Measurements from ENCODE around the gene MEGF11.

Gene MEGF11

GRCh38 chr15:66101715-66102395, 151.7 kb downstream of the MEGF11 start:
- no peak overlapping the region for H3K4me3 ChIP-seq
- no peak for TF ChIP-seq CTCF (IDR thresholded peaks at IDR 0.05)
- H3K27ac ChIP-seq: no peak overlapping the region
- no peaks in the 10 kb centered on the region for H3K4me1 ChIP-seq
- H3K36me3 ChIP-seq: no peaks in the 10 kb centered on the region
- peaks cover 0 to 47% of the 10 kb centered on the region in 2 donors for H3K27me3 ChIP-seq
- H3K9me3 ChIP-seq: no peaks in the 10 kb centered on the region
- DNase-seq: no peak
- intact Hi-C loops (cut with DNase I; ENCODE audit: low total_unique reads): no loop called here

GRCh38 chr15:66100761-66101160, 152.8 kb downstream of the MEGF11 start:
- Histone ChIP-seq H3K4me1 (no peaks in the 10 kb centered on the region), H3K27me3 (peaks cover 0 to 37% of the 10 kb centered on the region in 2 donors), H3K4me3 (no peak overlapping the region), H3K27ac (no peak overlapping the region), H3K9me3 (no peaks in the 10 kb centered on the region), H3K36me3 (no peaks in the 10 kb centered on the region)
- no peak for DNase-seq
- intact Hi-C loops (cut with DNase I; ENCODE audit: low total_unique reads): no loop called here
- TF ChIP-seq CTCF (IDR thresholded peaks at IDR 0.05): no peak

- Histone ChIP-seq H3K36me3 (no peaks in the 10 kb centered on the region), H3K27ac (no peak overlapping the region), H3K9me3 (no peaks in the 10 kb centered on the region), H3K4me3 (no peak overlapping the region), H3K27me3 (peaks cover 0 to 41% of the 10 kb centered on the region in 2 donors), H3K4me1 (no peaks in the 10 kb centered on the region)
- no peak for DNase-seq
- no peak for TF ChIP-seq CTCF (IDR thresholded peaks at IDR 0.05)
- intact Hi-C loops (cut with DNase I; ENCODE audit: low total_unique reads): no loop called here
These were observed 153.4 kb downstream of the MEGF11 start for GRCh38 chr15:66099950-66100671.

GRCh38 chr15:66098022-66098363, 155.6 kb downstream of the MEGF11 start:
- no peak overlapping the region for H3K27ac ChIP-seq
- peaks cover 0 to 27% of the 10 kb centered on the region in 2 donors for H3K27me3 ChIP-seq
- intact Hi-C loops (cut with DNase I; ENCODE audit: low total_unique reads): no loop called here
- no peak for TF ChIP-seq CTCF (IDR thresholded peaks at IDR 0.05)
- H3K4me1 ChIP-seq: no peaks in the 10 kb centered on the region
- no peak overlapping the region for H3K4me3 ChIP-seq
- DNase-seq: peak in 1 of 2 donors; percentile 23
- no peaks in the 10 kb centered on the region for H3K9me3 ChIP-seq
- H3K36me3 ChIP-seq: no peaks in the 10 kb centered on the region

- peak in 1 of 2 donors; percentile 6 for DNase-seq
- Histone ChIP-seq H3K27ac (no peak overlapping the region), H3K27me3 (peaks cover 0 to 27% of the 10 kb centered on the region in 2 donors), H3K36me3 (no peaks in the 10 kb centered on the region), H3K9me3 (no peaks in the 10 kb centered on the region), H3K4me3 (no peak overlapping the region), H3K4me1 (no peaks in the 10 kb centered on the region)
- intact Hi-C loops (cut with DNase I; ENCODE audit: low total_unique reads): no loop called here
- TF ChIP-seq CTCF (IDR thresholded peaks at IDR 0.05): no peak
These were observed 156.2 kb downstream of the MEGF11 start for GRCh38 chr15:66097151-66098021.

Data from tibial artery (tissue), 4 donors.